Measurements from ENCODE around the gene UBE2S.
"Not testable (repeated sequence)": the region's sequence is repeated elsewhere in the genome, so short reads cannot be mapped to it uniquely, and the experiment has no call there.

UBE2S gene

DNA sequence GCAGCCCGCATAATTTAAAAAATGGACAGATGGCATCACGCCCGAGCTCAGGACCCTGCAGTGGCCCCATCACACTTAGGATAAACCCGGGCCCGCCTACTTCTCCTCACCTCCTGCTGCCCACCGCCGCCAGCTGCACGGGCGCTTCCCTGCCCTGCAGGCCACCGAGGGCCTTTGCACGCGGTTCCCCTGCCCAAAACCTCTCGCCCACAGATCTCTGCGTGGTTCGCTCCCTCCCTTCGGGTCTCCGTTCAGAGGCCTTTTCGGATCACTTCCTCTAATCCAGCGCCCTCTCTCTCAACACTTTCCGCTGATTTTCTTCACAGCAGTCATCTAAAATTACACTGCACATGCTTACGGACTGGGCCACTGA is 33.7 kb upstream of the UBE2S start:
- no peak for DNase-seq (ENCODE audit: low read depth, low spot score)

GRCh38 chr19:55440411-55441105 is 33.0 kb upstream of the UBE2S start:
- no peak overlapping the region for H3K27ac ChIP-seq
- DNase-seq (ENCODE audit: low read depth, low spot score) = no peak

More for the DNA sequence above, 33.7 kb upstream of the UBE2S start:
- no peak overlapping the region for H3K27ac ChIP-seq

DNA sequence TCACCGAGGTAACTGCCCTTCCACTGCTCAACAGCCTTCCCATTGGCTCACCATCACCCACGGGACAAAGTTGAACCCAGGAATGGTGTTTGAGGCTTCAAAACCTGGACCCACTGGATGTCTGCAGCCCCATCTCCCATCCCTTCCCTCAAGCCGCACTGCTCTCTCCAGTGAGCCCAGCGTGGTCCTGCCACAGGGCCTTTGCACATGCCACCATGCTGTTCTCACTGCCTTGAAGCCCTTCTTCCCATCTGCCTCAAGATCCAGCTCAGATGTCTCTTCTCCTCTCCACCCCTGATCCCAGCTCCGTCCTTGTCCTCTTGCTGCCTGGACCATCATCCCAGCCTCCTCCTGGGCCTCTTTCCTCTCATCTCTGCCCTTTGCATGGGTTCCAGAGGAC is 31.5 kb upstream of the UBE2S start:
- no peak for DNase-seq (ENCODE audit: low read depth, low spot score)
- no peak overlapping the region for H3K27ac ChIP-seq

- no peak overlapping the region for H3K27ac ChIP-seq
- DNase-seq (ENCODE audit: low read depth, low spot score) = no peak
Measured at GRCh38 chr19:55437410-55437809, 29.8 kb upstream of the UBE2S start.

GRCh38 chr19:55436847-55437246 is 29.3 kb upstream of the UBE2S start:
- H3K27ac ChIP-seq = no peak overlapping the region
- no peak for DNase-seq (ENCODE audit: low read depth, low spot score)

GRCh38 chr19:55435020-55435419 is 27.4 kb upstream of the UBE2S start:
- no peak for DNase-seq (ENCODE audit: low read depth, low spot score)
- H3K27ac ChIP-seq = no peak overlapping the region

DNA sequence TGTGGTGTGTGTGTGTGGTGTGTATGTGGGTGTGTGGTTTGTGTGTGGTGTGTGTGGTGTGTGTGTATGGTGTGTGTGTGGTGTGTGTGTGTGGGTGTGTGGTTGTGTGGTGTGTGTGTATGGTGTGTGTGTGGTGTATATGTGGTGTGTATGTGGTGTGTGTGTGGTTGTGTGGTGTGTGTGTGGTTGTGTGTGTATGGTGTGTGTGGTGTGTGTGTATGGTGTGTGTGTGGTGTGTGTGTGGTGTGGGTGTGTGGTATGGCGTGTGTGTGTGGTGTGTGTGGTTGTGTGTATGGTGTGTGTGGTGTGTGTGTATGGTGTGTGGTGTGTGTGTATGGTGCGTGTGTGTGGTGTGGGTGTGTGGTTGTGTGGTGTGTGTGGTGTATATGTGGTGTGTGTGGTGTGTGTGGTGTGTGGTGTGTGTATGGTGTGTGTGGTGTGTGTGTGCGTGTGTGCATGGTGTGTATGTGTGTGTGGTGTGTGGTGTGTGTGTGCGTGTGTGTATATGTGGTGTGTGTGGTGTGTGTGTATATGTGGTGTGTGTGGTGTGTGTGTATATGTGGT is 26.9 kb upstream of the UBE2S start:
- no peak for DNase-seq (ENCODE audit: low read depth, low spot score)
- no peak overlapping the region for H3K27ac ChIP-seq

DNA sequence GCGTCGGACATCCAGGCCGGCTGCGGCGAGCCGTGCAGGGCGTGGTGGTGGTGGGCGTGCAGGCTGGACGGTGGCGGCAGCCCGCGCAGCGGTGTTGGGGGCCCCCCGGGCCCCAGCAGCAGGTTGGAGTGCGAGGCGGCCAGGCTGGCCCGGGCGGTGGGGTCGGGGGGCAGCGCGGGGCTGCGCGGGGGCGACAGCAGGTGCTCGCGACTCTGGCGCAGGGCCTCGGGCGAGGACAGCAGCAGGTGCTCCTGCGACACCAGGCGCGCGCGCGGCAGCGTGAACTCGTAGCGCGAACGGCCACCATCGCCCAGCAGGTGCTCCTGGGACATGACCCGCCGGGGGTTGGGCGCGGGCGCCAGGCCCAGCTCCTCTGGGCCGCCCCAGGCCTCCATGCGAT is 25.7 kb upstream of the UBE2S start:
- no peak for DNase-seq (ENCODE audit: low read depth, low spot score)
- H3K27ac ChIP-seq = no peak overlapping the region

DNA sequence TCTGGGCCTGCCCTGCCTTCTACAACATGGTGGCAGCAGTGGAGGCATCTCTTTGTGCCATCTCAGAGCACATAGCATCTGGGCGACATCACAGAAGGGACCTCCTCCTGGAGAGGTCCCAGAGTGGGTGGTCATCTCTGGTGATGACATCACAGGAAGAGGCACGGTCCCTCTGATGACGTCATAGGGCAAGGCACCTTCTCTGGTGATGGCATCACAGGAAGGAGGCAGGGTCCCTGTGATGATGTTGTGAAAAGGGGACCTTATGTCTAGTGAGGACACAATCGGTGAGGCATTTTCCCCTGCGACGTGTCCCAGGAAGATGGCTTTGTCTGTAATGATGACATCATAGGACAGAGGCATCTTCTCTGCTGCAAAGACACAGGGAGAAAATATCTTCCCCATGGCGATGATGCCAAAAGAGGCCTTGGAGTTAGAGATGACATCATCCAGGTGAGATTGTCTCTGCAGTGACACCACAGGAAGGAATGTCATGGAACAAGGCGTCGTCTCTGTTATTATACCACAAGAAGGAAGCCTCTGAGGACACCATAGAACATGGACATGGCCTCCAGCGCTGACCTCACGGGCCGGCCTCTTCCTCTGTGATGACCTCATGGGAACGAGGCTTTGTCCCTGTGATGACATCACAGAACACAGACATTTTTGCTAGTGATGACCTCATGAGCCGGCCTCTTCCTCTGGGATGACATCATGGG is 24.8 kb upstream of the UBE2S start:
- no peak overlapping the region for H3K27ac ChIP-seq
- no peak for DNase-seq (ENCODE audit: low read depth, low spot score)

GRCh38 chr19:55431183-55431582 is 23.6 kb upstream of the UBE2S start:
- no peak for DNase-seq (ENCODE audit: low read depth, low spot score)
- H3K27ac ChIP-seq = no peak overlapping the region

GRCh38 chr19:55426042-55426441 is 18.5 kb upstream of the UBE2S start:
- no peak overlapping the region for H3K27ac ChIP-seq
- no peak for DNase-seq (ENCODE audit: low read depth, low spot score)

GRCh38 chr19:55424518-55424917 is 16.9 kb upstream of the UBE2S start:
- DNase-seq (ENCODE audit: low read depth, low spot score) = no peak
- H3K27ac ChIP-seq = no peak overlapping the region

GRCh38 chr19:55423225-55424005 is 15.8 kb upstream of the UBE2S start:
- H3K27ac ChIP-seq = no peak overlapping the region
- DNase-seq (ENCODE audit: low read depth, low spot score) = no peak

DNA sequence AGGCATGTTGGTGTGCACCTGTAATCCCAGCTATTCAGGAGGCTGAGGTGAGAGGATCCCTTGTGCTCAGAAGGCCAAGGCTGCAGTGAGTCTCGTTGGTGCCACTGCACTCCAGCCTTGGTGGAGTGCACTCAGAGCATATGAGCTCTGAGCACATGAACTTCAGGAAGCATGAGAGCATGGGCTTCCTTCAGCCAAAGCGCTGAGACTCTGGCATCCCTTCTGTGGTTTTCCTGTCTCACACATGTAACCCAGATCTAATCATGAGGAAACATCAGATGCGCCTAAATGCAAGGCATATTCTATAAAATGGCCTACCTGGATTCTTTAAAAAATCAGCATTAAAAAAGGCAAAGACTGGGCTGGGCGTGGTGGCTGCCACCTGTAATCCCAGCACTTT is 13.7 kb upstream of the UBE2S start:
- DNase-seq (ENCODE audit: low read depth, low spot score); H3K27ac ChIP-seq: not testable (repeated sequence)

- no peak for DNase-seq (ENCODE audit: low read depth, low spot score)
- no peak overlapping the region for H3K27ac ChIP-seq
Measured at GRCh38 chr19:55419624-55420236, 12.1 kb upstream of the UBE2S start.

DNA sequence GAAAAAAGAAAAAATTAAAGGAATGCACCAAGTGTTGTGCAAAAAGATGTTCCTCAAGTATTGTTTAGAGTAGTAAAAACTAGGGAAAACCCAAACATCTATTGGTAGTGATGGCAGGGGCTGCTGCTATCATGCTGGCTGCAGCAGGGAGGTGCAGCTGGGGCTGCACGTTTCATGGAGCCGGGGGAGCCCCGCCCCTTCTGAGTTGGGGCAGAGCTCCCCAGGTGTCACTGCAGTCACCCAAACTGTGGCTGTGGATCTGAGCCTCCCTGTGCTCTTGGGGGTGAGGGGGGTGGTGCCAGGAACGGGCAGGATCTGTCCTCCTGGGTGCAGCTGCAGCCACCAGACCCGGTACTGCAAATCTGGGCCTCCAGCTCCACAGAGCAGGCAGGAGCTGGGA is 11.5 kb upstream of the UBE2S start:
- no peak for DNase-seq (ENCODE audit: low read depth, low spot score)
- H3K27ac ChIP-seq = no peak overlapping the region

DNA sequence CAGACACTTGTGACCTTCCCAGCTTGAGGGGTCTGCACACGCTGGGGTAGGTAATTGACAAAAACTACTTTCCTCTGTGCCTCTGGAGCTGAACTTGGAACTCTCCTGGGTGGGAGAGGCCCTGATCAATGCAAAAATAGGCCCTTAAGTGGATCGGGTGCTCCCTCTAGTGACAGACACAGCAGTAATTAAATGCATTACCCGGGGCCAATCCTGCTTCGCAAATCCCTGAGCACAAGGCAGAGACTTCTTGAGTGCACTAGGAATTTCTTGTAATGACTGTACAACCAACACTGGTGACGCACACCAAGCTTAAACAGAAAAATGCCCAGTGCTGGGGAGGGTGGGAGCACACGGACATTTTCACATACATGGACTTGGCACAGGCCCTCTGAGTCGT is 10.6 kb upstream of the UBE2S start:
- DNase-seq (ENCODE audit: low read depth, low spot score) = no peak
- no peak overlapping the region for H3K27ac ChIP-seq

DNA sequence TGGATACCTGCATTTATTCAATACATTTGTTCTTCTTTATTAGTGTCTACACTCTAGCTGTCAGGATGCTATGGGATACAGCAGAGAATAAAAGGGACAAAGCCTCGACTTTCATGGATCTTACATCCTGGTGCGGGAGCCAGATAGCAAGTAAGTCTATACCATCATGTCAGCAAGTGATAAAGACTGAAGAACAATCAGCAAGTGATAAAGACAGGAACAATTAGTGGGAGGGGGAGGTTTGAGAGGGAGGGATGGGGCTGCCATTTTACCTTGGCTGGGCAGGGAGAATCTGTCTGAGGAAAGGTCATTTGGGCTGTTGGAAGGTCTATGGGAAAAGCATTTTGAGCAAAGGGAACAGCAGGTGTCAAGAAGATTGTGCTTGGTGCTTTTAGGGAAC is 2.6 kb upstream of the UBE2S start:
- H3K27ac ChIP-seq = no peak overlapping the region
- DNase-seq (ENCODE audit: low read depth, low spot score) = no peak

DNA sequence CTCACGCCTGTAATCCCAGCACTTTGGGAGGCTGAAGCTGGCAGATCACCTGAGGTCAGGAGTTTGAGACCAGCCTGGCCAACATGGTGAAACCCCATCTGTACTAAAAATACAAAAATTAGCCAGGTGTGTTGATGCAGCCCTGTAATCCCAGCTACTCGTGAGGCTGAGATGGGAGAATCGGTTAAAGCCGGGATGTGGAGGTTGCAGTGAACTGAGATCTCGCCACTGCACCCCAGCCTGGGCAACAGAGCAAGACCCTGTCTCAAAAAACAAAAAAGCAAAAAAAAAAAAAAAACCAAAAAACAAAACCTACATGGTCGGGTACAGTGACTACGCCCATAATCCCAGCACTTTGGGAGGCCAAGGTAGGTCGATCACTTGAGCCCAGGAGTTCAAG is 1.6 kb upstream of the UBE2S start:
- not testable (repeated sequence) for DNase-seq (ENCODE audit: low read depth, low spot score); H3K27ac ChIP-seq

DNA sequence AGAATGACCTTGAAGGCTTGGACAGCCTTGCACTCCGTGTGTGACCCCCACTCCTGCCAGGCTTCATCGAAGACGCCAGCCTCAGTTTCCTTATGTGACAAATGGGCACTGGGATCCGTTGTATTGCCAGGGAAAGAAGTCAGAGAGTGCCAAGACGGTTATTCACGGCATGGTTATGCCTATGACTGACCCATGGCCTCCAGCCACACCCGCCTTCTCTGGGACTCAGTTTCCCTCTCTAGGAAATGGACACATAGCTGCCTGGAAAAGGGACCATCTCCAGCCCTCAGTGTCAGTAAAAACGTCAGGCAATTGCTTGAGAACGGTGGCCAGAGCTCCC is 915 bp upstream of the UBE2S start:
- H3K27ac ChIP-seq = peak overlapping the region; percentile 83
- DNase-seq (ENCODE audit: low read depth, low spot score) = no peak
